HPDE6-E6E7 (cell line): ENCODE results near the gene DMRT1.
"Not testable (repeated sequence)": the region's sequence is repeated elsewhere in the genome, so short reads cannot be mapped to it uniquely, and the experiment has no call there.

Experiments used
- DNase-seq: peaks from one replicate; pipeline ENCODE4 v3.0.0; 2011; ENCODE audit warnings: missing footprints; ENCODE audit errors: extremely low spot score

Gene DMRT1

GRCh38 chr9:859251-859650 lies 17.8 kb downstream of the DMRT1 start:
- no peak for DNase-seq

GRCh38 chr9:860706-861105 lies 19.2 kb downstream of the DMRT1 start:
- DNase-seq: no peak

GRCh38 chr9:861525-861924 lies 20.0 kb downstream of the DMRT1 start:
- not testable (repeated sequence) for DNase-seq

- DNase-seq: no peak
Measured at GRCh38 chr9:875119-875962, 33.8 kb downstream of the DMRT1 start.

GRCh38 chr9:876425-876824 lies 34.9 kb downstream of the DMRT1 start:
- DNase-seq: no peak

- no peak for DNase-seq
Measured at GRCh38 chr9:878239-878638, 36.7 kb downstream of the DMRT1 start.

- DNase-seq: no peak
Measured at GRCh38 chr9:880725-881124, 39.2 kb downstream of the DMRT1 start.

- no peak for DNase-seq
Measured at GRCh38 chr9:882416-882924, 41.0 kb downstream of the DMRT1 start.

- no peak for DNase-seq
Measured at GRCh38 chr9:883011-883410, 41.5 kb downstream of the DMRT1 start.

- DNase-seq: no peak
Measured at GRCh38 chr9:886886-887285, 45.4 kb downstream of the DMRT1 start.

- no peak for DNase-seq
Measured at GRCh38 chr9:892123-892522, 50.6 kb downstream of the DMRT1 start.

GRCh38 chr9:893115-893514 lies 51.6 kb downstream of the DMRT1 start:
- no peak for DNase-seq

GRCh38 chr9:893843-894420 lies 52.4 kb downstream of the DMRT1 start:
- peak; percentile 76 for DNase-seq

- DNase-seq: no peak
Measured at GRCh38 chr9:899440-900184, 58.1 kb downstream of the DMRT1 start.

- DNase-seq: no peak
Measured at GRCh38 chr9:903886-904285, 62.4 kb downstream of the DMRT1 start.

- no peak for DNase-seq
Measured at GRCh38 chr9:905906-906305, 64.4 kb downstream of the DMRT1 start.

GRCh38 chr9:908536-909205 lies 67.2 kb downstream of the DMRT1 start:
- DNase-seq: no peak

- no peak for DNase-seq
Measured at GRCh38 chr9:911005-911404, 69.5 kb downstream of the DMRT1 start.

- no peak for DNase-seq
Measured at GRCh38 chr9:912776-913175, 71.3 kb downstream of the DMRT1 start.

GRCh38 chr9:913526-913925 lies 72.0 kb downstream of the DMRT1 start:
- DNase-seq: not testable (repeated sequence)

GRCh38 chr9:917730-918129 lies 76.2 kb downstream of the DMRT1 start:
- DNase-seq: no peak

GRCh38 chr9:920927-921326 lies 79.4 kb downstream of the DMRT1 start:
- no peak for DNase-seq
